OCI-LY1 (cell line): Measurements from ENCODE around the gene TIMM21.

Experiments used
- CTCF ChIP-seq: fragments of 200-600 bp; sonication (generic), shearing (Covaris generic); IDR thresholded peaks from 2 replicates; pipeline ENCODE4 v1.5.1; 2017; ENCODE audit warnings: mild to moderate bottlenecking, antibody characterized with exemption, low read length, moderate library complexity, mixed read lengths
- EZH2 ChIP-seq: fragments of 200-600 bp; sonication (generic), shearing (Covaris generic); IDR thresholded peaks from 2 replicates; pipeline ENCODE4 v1.8.0; 2017; ENCODE audit warnings: borderline replicate concordance, mixed run types, mild to moderate bottlenecking, antibody characterized with exemption, low read length, moderate library complexity, mixed read lengths

DNA sequence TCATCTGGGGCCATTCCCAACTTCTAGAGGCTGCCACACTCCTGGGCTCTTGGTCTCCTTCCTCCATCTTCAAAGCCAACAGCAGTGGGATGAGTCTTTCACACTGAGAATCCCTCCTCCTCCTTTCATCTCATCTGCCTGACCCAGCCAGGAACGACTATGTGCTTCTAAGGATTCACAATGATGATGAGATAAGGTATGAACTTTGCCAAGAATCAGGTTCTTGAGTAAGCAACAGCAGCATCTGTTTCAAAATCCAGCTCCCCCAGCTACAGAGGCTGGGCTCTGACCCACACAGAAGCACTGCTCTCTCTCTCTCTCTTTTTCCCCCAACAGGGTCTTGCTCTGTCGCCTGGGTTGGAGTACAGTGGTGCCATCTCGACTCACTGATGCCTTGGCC, 46.4 kb downstream of the TIMM21 start:
- TF ChIP-seq CTCF (no peak), EZH2 (no peak)
